HepG2 (cell line): ENCODE measurements around the gene MAPK8. TPM values are rescaled to one million over a fixed set of nuclear protein-coding genes. Genes with fewer than 3 reads are reported as not detected.

Experiments used
- ATAC-seq: fragments of 200-7000 bp; cut with Tn5 transposase; 3 replicates; pipeline ENCODE4 v1.9.1; 2020; ENCODE audit warnings: mild to moderate bottlenecking, moderate library complexity
- BruUV-seq: library from RNA; stranded (reverse); fragments of 400-500 nt; replicated peaks from 2 replicates; lab custom pipeline; 2021; lab: Mats Ljungman, UMichigan
- CTCF ChIA-PET: fragments of 300-600 bp; formaldehyde crosslinking; extraction: SDS; loops from one replicate; lab custom pipeline; 2021; ENCODE audit warnings: low total read pairs, inconsistent platforms, low intra/inter-chr PET ratio; lab: Yijun Ruan, JAX
- POLR2A ChIA-PET: fragments of 350-600 bp; sonication (Branson Sonifier 250); formaldehyde crosslinking; loops from one replicate; lab custom pipeline; 2020; ENCODE audit warnings: antibody characterized with exemption, inconsistent platforms; lab: Yijun Ruan, JAX
- DNase-seq: peaks from one replicate; pipeline ENCODE4 v3.0.0-alpha.2; 2015; ENCODE audit warnings: low spot score
- FAIRE-seq: peaks from 3 replicates; lab custom pipeline; 2011; peaks lifted over from hg19 to GRCh38; lab: Jason Lieb, UNC
- H2AFZ ChIP-seq: one replicate; pipeline ENCODE4 v1.6.1; 2011; ENCODE audit warnings: low read length, inconsistent platforms
- H3K27ac ChIP-seq: fragments of 300-600 bp; 3 replicates; pipeline ENCODE4 v1.8.0; 2011; ENCODE audit warnings: mixed run types, mild to moderate bottlenecking, mixed read lengths, low read length, inconsistent platforms; ENCODE audit not compliant: insufficient read depth; ENCODE audit errors: extremely low read length
- H3K27me3 ChIP-seq, 2 experiments: fragments of 200-600 bp in 1 of 2; 2 replicates in 1 of 2; 3 replicates in 1 of 2; pipeline versions ENCODE4 v1.6.0 to v1.8.0; 2011; ENCODE audit warnings: low read length in 2 of 2, mild to moderate bottlenecking in 2 of 2, moderate library complexity in 2 of 2, inconsistent platforms in 1 of 2; ENCODE audit not compliant: insufficient read depth in 2 of 2, control insufficient read depth in 1 of 2
- H3K36me3 ChIP-seq, 2 experiments: fragments of 200-600 bp in 1 of 2; replicated peaks in 1 of 2; 2 replicates in 1 of 2; 3 replicates in 1 of 2; pipeline versions ENCODE4 v1.5.1 to v1.8.0; 2011; ENCODE audit warnings: low read length in 2 of 2, inconsistent platforms in 1 of 2; ENCODE audit not compliant: insufficient read depth in 2 of 2, control insufficient read depth in 1 of 2
- H3K4me1 ChIP-seq: 2 replicates; pipeline ENCODE4 v1.5.1; 2012; ENCODE audit warnings: low read length, inconsistent platforms; ENCODE audit not compliant: insufficient read depth
- H3K4me2 ChIP-seq: 2 replicates; pipeline ENCODE4 v1.6.0; 2011; ENCODE audit warnings: low read depth, low read length, inconsistent platforms
- H3K4me3 ChIP-seq, 3 experiments: fragments of 200-600 bp in 1 of 3; sonication (generic), shearing (Covaris generic) in 1 of 3; replicated peaks in 1 of 3; 2 replicates each; pipeline ENCODE4 v1.5.1; 2011 to 2016; ENCODE audit warnings: low read length in 3 of 3, inconsistent platforms in 2 of 3, low read depth in 2 of 3, mild to moderate bottlenecking in 2 of 3, control low read depth in 1 of 3, mixed read lengths in 1 of 3; ENCODE audit not compliant: insufficient read depth in 1 of 3
- H3K79me2 ChIP-seq: one replicate; pipeline ENCODE4 v1.6.1; 2011; ENCODE audit warnings: low read length, inconsistent platforms; ENCODE audit not compliant: insufficient read depth
- H3K9ac ChIP-seq: 2 replicates; pipeline ENCODE4 v1.6.0; 2011; ENCODE audit warnings: mild to moderate bottlenecking, low read depth, low read length, inconsistent platforms; ENCODE audit not compliant: insufficient read depth
- H3K9me3 ChIP-seq: 2 replicates; pipeline ENCODE4 v1.5.1; 2012; ENCODE audit warnings: mild to moderate bottlenecking, low read length
- H4K20me1 ChIP-seq: 2 replicates; pipeline ENCODE4 v1.6.0; 2011; ENCODE audit warnings: inconsistent platforms, mild to moderate bottlenecking, low read length, moderate library complexity; ENCODE audit not compliant: insufficient read depth
- AGO2 ChIP-seq: fragments of 200-400 bp; formaldehyde crosslinking; optimal IDR thresholded peaks from 2 replicates; pipeline ENCODE3; 2017; ENCODE audit warnings: mild to moderate bottlenecking, low read depth, low read length, moderate library complexity
- FLYWCH1 ChIP-seq: sonication (generic); formaldehyde crosslinking; IDR thresholded peaks from 2 replicates; pipeline ENCODE4 v1.8.1; 2023; ENCODE audit warnings: mild to moderate bottlenecking, missing genetic modification reagents
- HNRNPL ChIP-seq: fragments of 200-400 bp; formaldehyde crosslinking; IDR thresholded peaks from 2 replicates; pipeline ENCODE4 v1.6.1; 2017; ENCODE audit warnings: mild to moderate bottlenecking, low read depth, low read length
- RAD21 ChIP-seq: fragments of 450-650 bp; formaldehyde crosslinking; IDR thresholded peaks from 2 replicates; pipeline ENCODE4 v1.5.0; 2020; ENCODE audit warnings: mild to moderate bottlenecking
- ZFY ChIP-seq: sonication (generic); formaldehyde crosslinking; IDR thresholded peaks from 2 replicates; pipeline ENCODE4 v1.4.0; 2020; ENCODE audit warnings: missing genetic modification reagents
- ZNF230 ChIP-seq: sonication (generic); formaldehyde crosslinking; IDR thresholded peaks from 2 replicates; pipeline ENCODE4 v1.4.0; 2020; ENCODE audit warnings: mild to moderate bottlenecking, missing genetic modification reagents
- ZNF335 ChIP-seq: sonication (generic); formaldehyde crosslinking; IDR thresholded peaks from 2 replicates; pipeline ENCODE4 v1.4.0; 2020; ENCODE audit warnings: missing genetic modification reagents
- ZNF33A ChIP-seq: sonication (generic); formaldehyde crosslinking; IDR thresholded peaks from 2 replicates; pipeline ENCODE4 v1.5.1; 2020; ENCODE audit warnings: missing genetic modification reagents, mild to moderate bottlenecking, moderate library complexity, borderline replicate concordance
- ZNF75D ChIP-seq: sonication (generic); formaldehyde crosslinking; IDR thresholded peaks from 2 replicates; pipeline ENCODE4 v1.8.1; 2023; ENCODE audit warnings: missing genetic modification reagents, mild to moderate bottlenecking, borderline replicate concordance
- ZNF879 ChIP-seq: sonication (generic); formaldehyde crosslinking; IDR thresholded peaks from 2 replicates; pipeline ENCODE4 v1.8.1; 2023; ENCODE audit warnings: missing genetic modification reagents
- ZSCAN29 ChIP-seq: sonication (generic); formaldehyde crosslinking; conservative IDR thresholded peaks from 2 replicates; pipeline ENCODE4 v1.4.0; 2020; ENCODE audit warnings: mild to moderate bottlenecking, missing genetic modification reagents
- WGBS: methylation state at CpG from one replicate; pipeline ENCODE4 v1.1.6; 2017; ENCODE audit warnings: low lambda C conversion rate; 5-methylcytosine and 5-hydroxymethylcytosine counted together
- in situ Hi-C: cut with HindIII; loops from 2 replicates; pipeline ENCODE4 v1.10.0; 2017; ENCODE audit warnings: low pct_unique_long_range_greater_than_20kb; ENCODE audit not compliant: extremely low pct_ligation_motif_present
- intact Hi-C: fragments of 100-400 bp; cut with micrococcal nuclease; formaldehyde crosslinking; loops from one replicate; pipeline ENCODE4 v1.10.0; 2022; ENCODE audit not compliant: unreplicated experiment
- polyA plus RNA-seq, 8 experiments: library from polyadenylated mRNA; depleted of rRNA in 3 of 8; stranded (reverse) in 7 of 8; unstranded in 1 of 8; fragments of >200 nt; fragmentation: Illumina TruSeq in 4 of 8; extraction: Trizol in 4 of 8; gene quantifications; 2 replicates each; pipeline versions ENCODE4 v1.2.1 to v1.2.3, GENCODE V29; 2011 to 2016; ENCODE audit warnings: low read depth in 4 of 8, missing spikeins in 1 of 8, mixed read lengths in 1 of 8; ENCODE audit not compliant: insufficient read depth in 1 of 8
- total RNA-seq, 5 experiments: library from RNA; depleted of rRNA; stranded (reverse); fragments of >200 nt; fragmentation: Illumina TruSeq; extraction: Trizol; gene quantifications; 2 replicates each; pipeline ENCODE4 v1.2.3, GENCODE V29; 2016; ENCODE audit warnings: low read depth in 1 of 5
- TF ChIP-seq, protein P1 (sequence below): sonication (generic); formaldehyde crosslinking; IDR thresholded peaks from 2 replicates; pipeline ENCODE4 v1.8.0; 2022; ENCODE audit warnings: low read depth, missing genetic modification reagents
- TF ChIP-seq, protein P2 (sequence below): sonication (generic); formaldehyde crosslinking; conservative IDR thresholded peaks from 2 replicates; pipeline ENCODE4 v1.4.0; 2020; ENCODE audit warnings: missing genetic modification reagents

Gene MAPK8
- total and polyA plus RNA-seq, 2 of the 13 experiments (the other 11 are each of a cell fraction or from before 2014, with no cell fraction given): 41.6 to 47.3 TPM

DNA sequence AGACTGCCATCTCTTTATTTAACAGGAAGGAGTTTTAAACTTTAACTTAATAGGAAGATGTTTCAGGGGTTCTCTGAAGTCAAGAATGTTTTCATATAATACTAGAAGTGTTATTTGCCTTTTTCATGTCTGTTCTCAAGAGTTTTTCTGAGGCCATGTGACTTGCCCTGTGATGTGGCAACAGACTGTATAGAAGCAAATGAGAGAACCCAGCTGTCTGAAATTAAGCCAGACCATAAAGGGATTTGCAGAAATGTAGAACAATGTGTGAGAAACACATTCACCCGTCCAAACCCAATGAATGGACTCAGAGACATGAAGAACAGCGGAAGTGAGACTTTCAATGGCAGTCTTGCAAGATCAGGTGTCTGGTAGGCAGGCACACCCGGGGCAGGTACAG lies 23.8 kb downstream of the MAPK8 start (continued):
- TF ChIP-seq FLYWCH1 (CRISPR knock-in tag): no peak
- TF ChIP-seq, all 625 proteins: peak for 0

DNA sequence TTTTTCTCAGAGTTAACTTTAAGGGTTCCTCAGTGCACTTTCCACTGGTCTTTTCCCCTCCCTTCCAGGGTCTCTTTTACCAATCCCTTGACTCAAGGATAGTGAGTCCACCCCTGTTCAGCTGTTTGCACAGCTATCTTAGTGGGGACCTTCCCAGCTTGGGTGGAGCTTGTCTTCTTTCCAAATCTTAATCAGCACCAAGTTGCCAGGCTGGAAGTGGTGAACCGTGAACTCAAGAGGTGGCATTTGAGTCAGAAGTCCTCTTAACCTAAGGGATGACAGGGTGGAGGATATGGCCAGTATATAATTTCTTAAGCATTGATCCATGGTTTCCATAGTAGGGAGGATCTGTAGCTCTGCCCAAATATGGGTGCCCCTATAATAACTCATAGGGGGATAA lies 25.0 kb downstream of the MAPK8 start:
- BruUV-seq: no TSS peak
- FAIRE-seq: no peak
- H4K20me1 ChIP-seq: no peaks in the 10 kb centered on the region
- no peak overlapping the region for H3K27ac ChIP-seq
- no peak for DNase-seq
- no peak overlapping the region for H3K4me2 ChIP-seq
- WGBS: 100% methylated on average over 1 of the region's 1 CpG
- no peak for TF ChIP-seq ZNF33A
- no peak for TF ChIP-seq ZNF335 (CRISPR knock-in tag)
- TF ChIP-seq ZSCAN29: no peak
- no peak for TF ChIP-seq HNRNPL
- TF ChIP-seq ZNF75D (CRISPR knock-in tag): no peak
- no peak for TF ChIP-seq RAD21 (CRISPR knock-in tag)
- in situ Hi-C loops: no loop called here
- intact Hi-C loops: no loop called here
- ChIA-PET CTCF (no interaction called here), POLR2A (no interaction called here)
- no peaks in the 10 kb centered on the region for H3K79me2 ChIP-seq
- H3K36me3 ChIP-seq: no peaks in the 10 kb centered on the region; a peak in 1 of 5 replicates
- no peak overlapping the region for H3K9ac ChIP-seq
- no peak for ATAC-seq
- no peaks in the 10 kb centered on the region for H3K9me3 ChIP-seq
- H3K4me3 ChIP-seq: no peak overlapping the region
- H2AFZ ChIP-seq: no peak overlapping the region
- peaks cover 10% of the 10 kb centered on the region; the same call in 1 of the 2 replicates for H3K4me1 ChIP-seq
- no peaks in the 10 kb centered on the region for H3K27me3 ChIP-seq

DNA sequence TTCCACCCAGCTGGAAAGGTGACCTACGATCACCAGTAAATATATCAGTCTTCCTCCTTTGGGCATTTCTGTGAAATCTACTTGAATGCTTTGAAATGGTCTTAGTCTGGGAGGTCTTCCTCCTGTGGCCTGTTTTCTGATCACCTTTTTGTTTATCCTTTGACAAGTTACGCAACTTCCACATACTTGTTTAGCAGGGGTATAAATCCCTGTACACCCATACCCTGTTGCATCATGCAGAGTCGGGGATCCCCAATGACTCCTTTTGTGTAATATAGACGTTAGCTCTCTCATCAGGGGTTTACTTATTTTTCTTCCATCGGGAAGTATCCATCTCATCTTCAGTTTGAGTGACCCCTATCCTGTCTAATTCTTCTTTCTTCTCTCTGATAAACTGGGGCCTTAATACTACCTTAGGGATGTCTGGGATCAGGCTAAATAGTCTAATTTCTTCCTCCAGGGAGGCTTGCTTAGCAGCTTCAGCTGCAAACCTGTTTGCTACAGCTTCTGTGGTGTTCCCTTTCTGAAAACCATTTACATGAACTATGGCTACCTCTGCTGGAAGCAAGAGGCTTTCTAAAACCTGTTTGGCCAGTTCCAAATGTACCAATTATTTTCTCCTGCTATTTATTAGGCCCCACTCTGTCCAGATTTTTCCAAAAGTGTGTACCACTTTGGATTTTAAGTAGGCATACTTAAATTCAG lies 25.8 kb downstream of the MAPK8 start:
- Histone ChIP-seq H3K79me2 (no peaks in the 10 kb centered on the region), H3K9me3 (no peaks in the 10 kb centered on the region), H3K4me2 (no peak overlapping the region), H3K27ac (no peak overlapping the region), H2AFZ (no peak overlapping the region), H3K36me3 (no peaks in the 10 kb centered on the region; a peak in 1 of 5 replicates), H3K4me1 (peaks cover 10% of the 10 kb centered on the region; the same call in 1 of the 2 replicates), H4K20me1 (no peaks in the 10 kb centered on the region), H3K9ac (no peak overlapping the region), H3K4me3 (no peak overlapping the region), H3K27me3 (no peaks in the 10 kb centered on the region)
- ChIA-PET POLR2A (no interaction called here), CTCF (no interaction called here)
- DNase-seq (no peak), FAIRE-seq (no peak), ATAC-seq (no peak)
- in situ Hi-C loops: no loop called here
- intact Hi-C loops: no loop called here
- BruUV-seq: no TSS peak
- WGBS: 87% methylated on average over 5 of the region's 5 CpGs
- TF ChIP-seq ZNF230 (no peak), ZFY (CRISPR knock-in tag) (no peak), ZNF879 (no peak), AGO2 (no peak)
- TF ChIP-seq, protein P1, sequence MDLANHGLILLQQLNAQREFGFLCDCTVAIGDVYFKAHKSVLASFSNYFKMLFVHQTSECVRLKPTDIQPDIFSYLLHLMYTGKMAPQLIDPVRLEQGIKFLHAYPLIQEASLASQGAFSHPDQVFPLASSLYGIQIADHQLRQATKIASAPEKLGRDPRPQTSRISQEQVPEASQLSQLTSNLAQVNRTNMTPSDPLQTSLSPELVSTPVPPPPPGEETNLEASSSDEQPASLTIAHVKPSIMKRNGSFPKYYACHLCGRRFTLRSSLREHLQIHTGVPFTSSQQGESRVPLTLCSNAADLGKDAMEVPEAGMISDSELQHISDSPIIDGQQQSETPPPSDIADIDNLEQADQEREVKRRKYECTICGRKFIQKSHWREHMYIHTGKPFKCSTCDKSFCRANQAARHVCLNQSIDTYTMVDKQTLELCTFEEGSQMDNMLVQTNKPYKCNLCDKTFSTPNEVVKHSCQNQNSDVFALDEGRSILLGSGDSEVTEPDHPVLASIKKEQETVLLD (CRISPR knock-in tag): no peak
- TF ChIP-seq, protein P2, sequence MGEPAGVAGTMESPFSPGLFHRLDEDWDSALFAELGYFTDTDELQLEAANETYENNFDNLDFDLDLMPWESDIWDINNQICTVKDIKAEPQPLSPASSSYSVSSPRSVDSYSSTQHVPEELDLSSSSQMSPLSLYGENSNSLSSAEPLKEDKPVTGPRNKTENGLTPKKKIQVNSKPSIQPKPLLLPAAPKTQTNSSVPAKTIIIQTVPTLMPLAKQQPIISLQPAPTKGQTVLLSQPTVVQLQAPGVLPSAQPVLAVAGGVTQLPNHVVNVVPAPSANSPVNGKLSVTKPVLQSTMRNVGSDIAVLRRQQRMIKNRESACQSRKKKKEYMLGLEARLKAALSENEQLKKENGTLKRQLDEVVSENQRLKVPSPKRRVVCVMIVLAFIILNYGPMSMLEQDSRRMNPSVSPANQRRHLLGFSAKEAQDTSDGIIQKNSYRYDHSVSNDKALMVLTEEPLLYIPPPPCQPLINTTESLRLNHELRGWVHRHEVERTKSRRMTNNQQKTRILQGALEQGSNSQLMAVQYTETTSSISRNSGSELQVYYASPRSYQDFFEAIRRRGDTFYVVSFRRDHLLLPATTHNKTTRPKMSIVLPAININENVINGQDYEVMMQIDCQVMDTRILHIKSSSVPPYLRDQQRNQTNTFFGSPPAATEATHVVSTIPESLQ (CRISPR knock-in tag): no peak
